GM20431 (cell line): Measurements from ENCODE around the gene ITIH4.
"Not testable (repeated sequence)": the region's sequence is repeated elsewhere in the genome, so short reads cannot be mapped to it uniquely, and the experiment has no call there.

Experiments
- in situ Hi-C: fragments of 300-500 bp; cut with MseI, MboI; formaldehyde crosslinking; loops from one replicate; pipeline ENCODE4 v1.15.0; 2020; ENCODE audit warnings: low sequenced_read_pairs; ENCODE audit not compliant: unreplicated experiment

ITIH4 gene

GRCh38 chr3:52787672-52788625 lies 42.5 kb downstream of the ITIH4 start:
- in situ Hi-C loops = no loop called here

GRCh38 chr3:52787246-52787645 lies 43.2 kb downstream of the ITIH4 start:
- in situ Hi-C loops = no loop called here

- in situ Hi-C loops = no loop called here
Measured at GRCh38 chr3:52786330-52787215, 43.9 kb downstream of the ITIH4 start.

GRCh38 chr3:52784931-52785590 lies 45.4 kb downstream of the ITIH4 start:
- in situ Hi-C loops = no loop called here

GRCh38 chr3:52784021-52784621 lies 46.4 kb downstream of the ITIH4 start:
- in situ Hi-C loops = no loop called here

GRCh38 chr3:52783211-52783555 lies 47.3 kb downstream of the ITIH4 start:
- in situ Hi-C loops = no loop called here

GRCh38 chr3:52782412-52783210 lies 47.9 kb downstream of the ITIH4 start:
- in situ Hi-C loops = no loop called here

GRCh38 chr3:52781741-52782140 lies 48.7 kb downstream of the ITIH4 start:
- in situ Hi-C loops = no loop called here

- in situ Hi-C loops = no loop called here
Measured at GRCh38 chr3:52779837-52780585, 50.5 kb downstream of the ITIH4 start.

GRCh38 chr3:52779011-52779836 lies 51.2 kb downstream of the ITIH4 start:
- in situ Hi-C loops = no loop called here

GRCh38 chr3:52777959-52778805 lies 52.3 kb downstream of the ITIH4 start:
- in situ Hi-C loops = no loop called here

GRCh38 chr3:52777127-52777958 lies 53.1 kb downstream of the ITIH4 start, which contains the start of gene ITIH1:
Gene ITIH1 (plus strand): TSS chr3:52777599. CDS start chr3:52777616, 17 bp downstream.
- in situ Hi-C loops = no loop called here

- in situ Hi-C loops = not testable (repeated sequence)
Measured at GRCh38 chr3:52776486-52776885, 54.0 kb downstream of the ITIH4 start.

GRCh38 chr3:52775877-52776276 lies 54.6 kb downstream of the ITIH4 start:
- in situ Hi-C loops = no loop called here

- in situ Hi-C loops = no loop called here
Measured at GRCh38 chr3:52774901-52775864, 55.3 kb downstream of the ITIH4 start.
